HepG2 (cell line): ENCODE measurements around the gene SIMC1. TPM values are rescaled to one million over a fixed set of nuclear protein-coding genes. Genes with fewer than 3 reads are reported as not detected.

ENCODE experiments used
- BORCS8-MEF2B ChIP-seq: sonication (generic); formaldehyde crosslinking; IDR thresholded peaks from 2 replicates; pipeline ENCODE4 v1.8.0; 2022; ENCODE audit warnings: mild to moderate bottlenecking, missing genetic modification reagents
- CBFB ChIP-seq: sonication (generic); formaldehyde crosslinking; IDR thresholded peaks from 2 replicates; pipeline ENCODE4 v1.4.0; 2020; ENCODE audit warnings: missing genetic modification reagents
- ELF3 ChIP-seq: IDR thresholded peaks from 2 replicates; pipeline ENCODE4 v1.6.1; 2016; ENCODE audit warnings: missing genetic modification reagents, missing compliant biosample characterization
- HNF4G ChIP-seq, 2 experiments: sonication (generic) in 1 of 2; formaldehyde crosslinking in 1 of 2; IDR thresholded peaks; 2 replicates each; pipeline versions ENCODE4 v1.4.0 to v1.6.1; 2011 to 2020; ENCODE audit warnings: borderline replicate concordance in 2 of 2, low read depth in 2 of 2, mild to moderate bottlenecking in 2 of 2, low read length in 1 of 2, missing genetic modification reagents in 1 of 2, moderate library complexity in 1 of 2
- KAT2B ChIP-seq: fragments of 150-350 bp; IDR thresholded peaks from 2 replicates; pipeline ENCODE4 v1.6.1; 2014; ENCODE audit warnings: low read depth, low read length, borderline replicate concordance
- KLF15 ChIP-seq: sonication (generic); formaldehyde crosslinking; IDR thresholded peaks from 2 replicates; pipeline ENCODE4 v1.8.1; 2023; ENCODE audit warnings: borderline replicate concordance, mild to moderate bottlenecking, inconsistent platforms, missing genetic modification reagents, mixed read lengths
- RELA ChIP-seq: sonication (generic); formaldehyde crosslinking; IDR thresholded peaks from 2 replicates; pipeline ENCODE4 v1.4.0; 2020; ENCODE audit warnings: missing genetic modification reagents
- SP140L ChIP-seq: sonication (generic); formaldehyde crosslinking; IDR thresholded peaks from 2 replicates; pipeline ENCODE4 v1.4.0; 2020; ENCODE audit warnings: missing genetic modification reagents, borderline replicate concordance
- SP2 ChIP-seq: sonication (generic); formaldehyde crosslinking; IDR thresholded peaks from 2 replicates; pipeline ENCODE4 v1.5.1; 2020; ENCODE audit warnings: mild to moderate bottlenecking, missing genetic modification reagents
- SP4 ChIP-seq: sonication (generic); formaldehyde crosslinking; IDR thresholded peaks from 2 replicates; pipeline ENCODE4 v1.8.1; 2023; ENCODE audit warnings: mild to moderate bottlenecking, missing genetic modification reagents
- SPEN ChIP-seq: sonication (generic); formaldehyde crosslinking; IDR thresholded peaks from 2 replicates; pipeline ENCODE4 v1.5.1; 2020; ENCODE audit warnings: low read depth, mild to moderate bottlenecking, missing genetic modification reagents
- TBL1XR1 ChIP-seq: fragments of 150-350 bp; IDR thresholded peaks from 2 replicates; pipeline ENCODE4 v1.6.1; 2014; ENCODE audit warnings: borderline replicate concordance, low read length; ENCODE audit not compliant: partially characterized antibody
- U2AF2 ChIP-seq: fragments of 200-400 bp; formaldehyde crosslinking; IDR thresholded peaks from 2 replicates; pipeline ENCODE4 v1.6.1; 2017; ENCODE audit warnings: low read depth, mild to moderate bottlenecking, low read length
- ZC3H13 ChIP-seq: sonication (generic); formaldehyde crosslinking; IDR thresholded peaks from 2 replicates; pipeline ENCODE4 v1.8.1; 2023; ENCODE audit warnings: mild to moderate bottlenecking, missing genetic modification reagents, moderate library complexity
- ZFP36L2 ChIP-seq: sonication (generic); formaldehyde crosslinking; IDR thresholded peaks from 2 replicates; pipeline ENCODE4 v1.4.0; 2020; ENCODE audit warnings: missing genetic modification reagents
- ZNF17 ChIP-seq: sonication (generic); formaldehyde crosslinking; IDR thresholded peaks from 2 replicates; pipeline ENCODE4 v1.5.0; 2020; ENCODE audit warnings: mild to moderate bottlenecking, missing genetic modification reagents
- ZNF263 ChIP-seq: sonication (generic); formaldehyde crosslinking; IDR thresholded peaks from 2 replicates; pipeline ENCODE4 v1.4.0; 2020; ENCODE audit warnings: missing genetic modification reagents
- polyA plus RNA-seq, 8 experiments: library from polyadenylated mRNA; depleted of rRNA in 3 of 8; stranded (reverse) in 7 of 8; unstranded in 1 of 8; fragments of >200 nt; fragmentation: Illumina TruSeq in 4 of 8; extraction: Trizol in 4 of 8; gene quantifications; 2 replicates each; pipeline versions ENCODE4 v1.2.1 to v1.2.3, GENCODE V29; 2011 to 2016; ENCODE audit warnings: low read depth in 4 of 8, missing spikeins in 1 of 8, mixed read lengths in 1 of 8; ENCODE audit not compliant: insufficient read depth in 1 of 8
- total RNA-seq, 5 experiments: library from RNA; depleted of rRNA; stranded (reverse); fragments of >200 nt; fragmentation: Illumina TruSeq; extraction: Trizol; gene quantifications; 2 replicates each; pipeline ENCODE4 v1.2.3, GENCODE V29; 2016; ENCODE audit warnings: low read depth in 1 of 5
- TF ChIP-seq, protein P1 (sequence below): sonication (generic); formaldehyde crosslinking; conservative IDR thresholded peaks from 2 replicates; pipeline ENCODE4 v1.4.0; 2020; ENCODE audit warnings: missing genetic modification reagents
- TF ChIP-seq, protein P2 (sequence below): fragments of 450-650 bp; IDR thresholded peaks from 2 replicates; pipeline ENCODE4 v1.6.1; 2016
- TF ChIP-seq, protein P3 (sequence below): sonication (generic); formaldehyde crosslinking; IDR thresholded peaks from 2 replicates; pipeline ENCODE4 v1.8.0; 2022; ENCODE audit warnings: missing genetic modification reagents, mild to moderate bottlenecking, inconsistent platforms, borderline replicate concordance
- TF ChIP-seq, protein P4 (sequence below): sonication (generic); formaldehyde crosslinking; IDR thresholded peaks from 2 replicates; pipeline ENCODE4 v1.5.0; 2020; ENCODE audit warnings: missing genetic modification reagents
- TF ChIP-seq, protein P5 (sequence below): sonication (generic); formaldehyde crosslinking; IDR thresholded peaks from 2 replicates; pipeline ENCODE4 v1.4.0; 2020; ENCODE audit warnings: mild to moderate bottlenecking, missing genetic modification reagents

The SIMC1 gene
- total and polyA plus RNA-seq, 2 of the 13 experiments (the other 11 are each of a cell fraction or from before 2014, with no cell fraction given), result 5.4 to 6.8 TPM

DNA sequence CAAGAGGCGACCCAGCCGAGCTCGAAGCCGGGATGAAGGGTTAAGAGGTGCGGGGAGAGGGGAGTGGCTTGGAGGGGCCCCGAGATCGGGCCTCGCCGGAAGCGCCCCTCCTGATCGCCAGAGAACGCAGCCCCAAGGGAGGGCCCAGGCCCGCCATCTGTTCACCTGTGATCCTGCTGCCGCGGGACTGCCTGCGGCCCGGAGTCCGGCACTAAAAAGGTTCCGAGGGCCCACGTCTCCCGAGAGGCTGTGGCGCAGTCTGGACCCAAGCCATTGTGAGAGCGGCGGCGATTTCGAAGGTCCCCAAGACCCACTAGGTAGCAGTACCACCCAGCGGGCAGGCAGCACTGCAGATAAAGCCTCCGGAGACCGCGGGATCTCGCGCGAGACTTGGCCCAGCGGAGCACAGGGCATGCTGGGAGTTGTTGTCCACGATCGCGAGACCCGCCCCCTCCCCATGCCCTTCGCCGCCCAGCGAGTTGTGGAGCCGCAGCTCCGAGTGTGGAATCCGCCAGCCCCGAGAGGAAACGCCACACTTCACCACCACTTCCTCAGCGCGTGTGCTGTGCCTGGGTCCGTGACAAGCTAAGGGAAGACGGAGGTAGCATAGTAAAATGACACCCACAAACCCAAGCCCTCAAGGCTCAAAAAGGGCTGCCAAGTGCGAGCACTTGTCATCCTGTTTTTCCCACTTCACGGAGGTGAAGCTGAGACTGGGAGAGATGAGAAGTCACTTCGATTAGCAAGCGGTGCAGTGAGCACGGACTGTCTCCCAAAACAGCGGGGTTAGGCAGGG is 123.4 kb downstream of the SIMC1 start, which contains the start of gene KIAA1191 (continued):
- no peak for TF ChIP-seq ZNF17 (CRISPR knock-in tag)
- peak; percentile 34; the same call in 1 of the 2 replicates for TF ChIP-seq BORCS8-MEF2B (CRISPR knock-in tag)
- no peak for TF ChIP-seq ZNF263 (CRISPR knock-in tag)
- TF ChIP-seq KLF15 (CRISPR knock-in tag), result peak; percentile 84; the same call in 1 of the 2 replicates
- TF ChIP-seq, protein P1, sequence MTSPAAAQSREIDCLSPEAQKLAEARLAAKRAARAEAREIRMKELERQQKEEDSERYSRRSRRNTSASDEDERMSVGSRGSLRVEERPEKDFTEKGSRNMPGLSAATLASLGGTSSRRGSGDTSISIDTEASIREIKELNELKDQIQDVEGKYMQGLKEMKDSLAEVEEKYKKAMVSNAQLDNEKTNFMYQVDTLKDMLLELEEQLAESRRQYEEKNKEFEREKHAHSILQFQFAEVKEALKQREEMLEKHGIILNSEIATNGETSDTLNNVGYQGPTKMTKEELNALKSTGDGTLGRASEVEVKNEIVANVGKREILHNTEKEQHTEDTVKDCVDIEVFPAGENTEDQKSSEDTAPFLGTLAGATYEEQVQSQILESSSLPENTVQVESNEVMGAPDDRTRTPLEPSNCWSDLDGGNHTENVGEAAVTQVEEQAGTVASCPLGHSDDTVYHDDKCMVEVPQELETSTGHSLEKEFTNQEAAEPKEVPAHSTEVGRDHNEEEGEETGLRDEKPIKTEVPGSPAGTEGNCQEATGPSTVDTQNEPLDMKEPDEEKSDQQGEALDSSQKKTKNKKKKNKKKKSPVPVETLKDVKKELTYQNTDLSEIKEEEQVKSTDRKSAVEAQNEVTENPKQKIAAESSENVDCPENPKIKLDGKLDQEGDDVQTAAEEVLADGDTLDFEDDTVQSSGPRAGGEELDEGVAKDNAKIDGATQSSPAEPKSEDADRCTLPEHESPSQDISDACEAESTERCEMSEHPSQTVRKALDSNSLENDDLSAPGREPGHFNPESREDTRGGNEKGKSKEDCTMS (CRISPR knock-in tag), result no peak
- TF ChIP-seq TBL1XR1, result peak; percentile 37
- TF ChIP-seq U2AF2, result no peak
- no peak for TF ChIP-seq SP4 (CRISPR knock-in tag)
- TF ChIP-seq ZFP36L2 (CRISPR knock-in tag), result peak; percentile 64; the same call in 1 of the 2 replicates
- no peak for TF ChIP-seq KAT2B
- TF ChIP-seq, protein P2, sequence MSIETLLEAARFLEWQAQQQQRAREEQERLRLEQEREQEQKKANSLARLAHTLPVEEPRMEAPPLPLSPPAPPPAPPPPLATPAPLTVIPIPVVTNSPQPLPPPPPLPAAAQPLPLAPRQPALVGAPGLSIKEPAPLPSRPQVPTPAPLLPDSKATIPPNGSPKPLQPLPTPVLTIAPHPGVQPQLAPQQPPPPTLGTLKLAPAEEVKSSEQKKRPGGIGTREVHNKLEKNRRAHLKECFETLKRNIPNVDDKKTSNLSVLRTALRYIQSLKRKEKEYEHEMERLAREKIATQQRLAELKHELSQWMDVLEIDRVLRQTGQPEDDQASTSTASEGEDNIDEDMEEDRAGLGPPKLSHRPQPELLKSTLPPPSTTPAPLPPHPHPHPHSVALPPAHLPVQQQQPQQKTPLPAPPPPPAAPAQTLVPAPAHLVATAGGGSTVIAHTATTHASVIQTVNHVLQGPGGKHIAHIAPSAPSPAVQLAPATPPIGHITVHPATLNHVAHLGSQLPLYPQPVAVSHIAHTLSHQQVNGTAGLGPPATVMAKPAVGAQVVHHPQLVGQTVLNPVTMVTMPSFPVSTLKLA, result no peak
- TF ChIP-seq SP2 (CRISPR knock-in tag), result 0 out of 2 replicates have a peak, but pooled peaks have one; percentile 14
- peak; percentile 62 for TF ChIP-seq ELF3 (CRISPR knock-in tag)
- TF ChIP-seq SPEN (CRISPR knock-in tag), result peak; percentile 74; the same call in 1 of the 2 replicates
- TF ChIP-seq SP140L (CRISPR knock-in tag), result no peak
- peak; percentile 8; the same call in 1 of the 2 replicates for TF ChIP-seq HNF4G (IDR thresholded peaks at IDR 0.05; ENCODE audit: borderline replicate concordance, low read depth, low read length)
- TF ChIP-seq HNF4G (CRISPR knock-in tag; IDR thresholded peaks at IDR 0.05; ENCODE audit: borderline replicate concordance, low read depth), result peak; percentile 55; the same call in 1 of the 2 replicates
- TF ChIP-seq ZC3H13 (CRISPR knock-in tag), result no peak
- TF ChIP-seq CBFB (CRISPR knock-in tag), result 0 out of 2 replicates have a peak, but pooled peaks have one; percentile 32
- TF ChIP-seq, protein P3, sequence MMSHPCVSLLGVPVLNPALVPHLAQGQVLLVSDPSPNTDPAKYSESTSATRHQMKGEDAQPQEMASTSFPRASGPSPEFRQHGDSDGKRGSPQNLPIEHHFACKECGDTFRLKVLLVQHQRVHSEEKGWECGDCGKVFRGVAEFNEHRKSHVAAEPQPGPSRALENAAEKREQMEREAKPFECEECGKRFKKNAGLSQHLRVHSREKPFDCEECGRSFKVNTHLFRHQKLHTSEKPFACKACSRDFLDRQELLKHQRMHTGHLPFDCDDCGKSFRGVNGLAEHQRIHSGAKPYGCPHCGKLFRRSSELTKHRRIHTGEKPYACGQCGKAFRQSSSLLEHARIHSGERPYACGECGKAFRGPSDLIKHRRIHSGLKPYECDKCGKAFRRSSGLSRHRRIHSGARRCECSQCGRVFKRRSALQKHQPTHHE (CRISPR knock-in tag), result no peak
- TF ChIP-seq, protein P4, sequence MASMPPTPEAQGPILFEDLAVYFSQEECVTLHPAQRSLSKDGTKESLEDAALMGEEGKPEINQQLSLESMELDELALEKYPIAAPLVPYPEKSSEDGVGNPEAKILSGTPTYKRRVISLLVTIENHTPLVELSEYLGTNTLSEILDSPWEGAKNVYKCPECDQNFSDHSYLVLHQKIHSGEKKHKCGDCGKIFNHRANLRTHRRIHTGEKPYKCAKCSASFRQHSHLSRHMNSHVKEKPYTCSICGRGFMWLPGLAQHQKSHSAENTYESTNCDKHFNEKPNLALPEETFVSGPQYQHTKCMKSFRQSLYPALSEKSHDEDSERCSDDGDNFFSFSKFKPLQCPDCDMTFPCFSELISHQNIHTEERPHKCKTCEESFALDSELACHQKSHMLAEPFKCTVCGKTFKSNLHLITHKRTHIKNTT (CRISPR knock-in tag), result no peak
- TF ChIP-seq, protein P5, sequence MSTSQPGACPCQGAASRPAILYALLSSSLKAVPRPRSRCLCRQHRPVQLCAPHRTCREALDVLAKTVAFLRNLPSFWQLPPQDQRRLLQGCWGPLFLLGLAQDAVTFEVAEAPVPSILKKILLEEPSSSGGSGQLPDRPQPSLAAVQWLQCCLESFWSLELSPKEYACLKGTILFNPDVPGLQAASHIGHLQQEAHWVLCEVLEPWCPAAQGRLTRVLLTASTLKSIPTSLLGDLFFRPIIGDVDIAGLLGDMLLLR (CRISPR knock-in tag), result no peak
- 0 out of 2 replicates have a peak, but pooled peaks have one; percentile 59 for TF ChIP-seq RELA
